ENCODE results near the gene C11orf16.
A peak's percentile ranks its signal among the peaks of the same experiment; 100 is the strongest.
"Not testable (repeated sequence)": the region's sequence is repeated elsewhere in the genome, so short reads cannot be mapped to it uniquely, and the experiment has no call there.

Gene C11orf16, protein sequence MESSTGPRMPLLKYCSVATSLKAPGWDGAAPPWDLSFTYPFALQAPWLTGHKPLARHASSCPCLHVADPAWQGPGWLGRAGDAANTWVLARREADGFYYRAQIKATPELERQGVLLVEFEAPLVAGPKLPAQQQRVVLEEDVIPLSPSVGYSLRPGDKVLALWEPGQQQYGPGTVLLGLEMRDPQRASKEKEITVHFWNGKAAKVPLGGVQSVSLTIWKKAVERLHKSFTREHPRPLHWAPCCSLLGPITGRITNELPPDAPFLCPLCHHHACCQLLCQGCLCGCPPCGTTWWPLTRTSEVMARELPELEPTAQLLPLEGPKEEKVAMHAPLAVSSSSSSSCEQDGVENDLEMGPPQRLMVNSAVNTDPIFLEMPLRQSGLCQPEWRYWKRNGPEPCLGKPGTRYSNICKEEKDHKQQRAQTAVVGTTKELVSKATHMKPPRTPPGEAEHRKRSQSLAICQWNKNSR

DNA sequence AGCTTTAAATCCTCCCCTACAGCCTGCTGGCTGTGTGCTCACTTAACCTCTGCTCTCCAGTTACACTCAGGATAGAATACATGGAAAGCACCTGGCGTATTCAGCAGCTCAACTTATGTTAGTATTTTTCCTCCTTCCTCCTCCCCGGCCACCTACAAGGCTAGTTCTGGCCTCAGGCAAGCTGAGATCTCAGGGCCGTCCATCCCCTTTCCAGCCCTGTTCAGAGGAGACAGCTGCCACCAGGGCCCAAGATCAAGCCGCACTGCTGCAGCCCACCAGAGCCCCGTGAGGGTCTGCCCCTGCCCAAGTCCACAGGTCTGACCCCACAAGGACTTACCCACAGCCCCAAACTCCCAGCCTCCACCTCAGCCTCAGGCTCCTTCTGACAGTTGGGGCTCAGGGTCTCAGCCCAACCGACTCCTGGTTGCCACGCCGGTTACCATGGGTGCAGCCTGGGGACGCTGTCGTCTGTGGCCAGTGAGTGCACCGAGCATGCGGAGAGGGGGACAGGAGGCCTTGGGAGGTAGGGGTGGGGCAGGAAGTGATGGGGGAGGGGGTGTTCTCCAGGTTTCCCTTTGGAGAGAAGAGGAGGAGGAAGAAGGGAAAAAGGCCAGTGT lies at the start of gene C11orf16:
Gene C11orf16 (minus strand): TSS at position 384 of the 617 bp plus-strand sequence. CDS start 639 bp downstream, outside the sequence.
- DNase-seq (ENCODE audit: low read depth in 2 of 2) = no peak

DNA sequence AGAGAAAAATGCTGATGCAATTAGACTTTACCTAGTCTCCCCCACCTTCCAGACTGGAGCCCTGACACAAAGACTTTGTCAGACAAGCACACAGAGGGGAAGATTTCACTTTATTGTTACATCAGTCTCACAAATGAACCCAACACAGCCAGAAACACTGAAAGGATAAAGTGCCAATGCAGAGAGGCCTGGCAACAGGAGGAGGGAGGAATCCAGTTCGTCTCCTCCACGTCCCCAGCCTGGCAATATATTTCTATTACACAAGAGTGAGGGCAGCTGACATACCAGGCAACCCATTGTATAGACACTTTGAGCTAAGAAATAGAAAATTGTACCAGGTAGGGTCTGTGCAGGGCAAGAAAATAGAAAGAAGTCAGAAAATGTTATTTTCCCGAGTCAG lies 47.7 kb upstream of the C11orf16 start:
- DNase-seq (ENCODE audit: low read depth in 2 of 2) = no peak

DNA sequence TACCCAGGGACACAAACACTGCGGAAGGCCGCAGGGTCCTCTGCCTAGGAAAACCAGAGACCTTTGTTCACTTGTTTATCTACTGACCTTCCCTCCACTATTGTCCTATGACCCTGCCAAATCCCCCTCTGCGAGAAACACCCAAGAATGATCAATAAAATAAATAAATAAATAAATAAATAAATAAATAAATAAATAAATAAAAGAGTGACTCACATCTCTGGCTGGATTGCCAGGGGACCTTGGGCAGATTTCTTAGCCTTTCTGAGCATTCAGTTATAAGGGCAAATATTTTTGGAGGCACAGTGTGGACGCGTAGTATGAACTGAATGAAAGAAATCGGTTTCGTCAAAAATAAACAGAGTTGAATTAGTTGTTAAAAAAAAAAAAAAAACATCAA lies 46.6 kb upstream of the C11orf16 start:
- DNase-seq (ENCODE audit: low read depth in 2 of 2) = not testable (repeated sequence)

DNA sequence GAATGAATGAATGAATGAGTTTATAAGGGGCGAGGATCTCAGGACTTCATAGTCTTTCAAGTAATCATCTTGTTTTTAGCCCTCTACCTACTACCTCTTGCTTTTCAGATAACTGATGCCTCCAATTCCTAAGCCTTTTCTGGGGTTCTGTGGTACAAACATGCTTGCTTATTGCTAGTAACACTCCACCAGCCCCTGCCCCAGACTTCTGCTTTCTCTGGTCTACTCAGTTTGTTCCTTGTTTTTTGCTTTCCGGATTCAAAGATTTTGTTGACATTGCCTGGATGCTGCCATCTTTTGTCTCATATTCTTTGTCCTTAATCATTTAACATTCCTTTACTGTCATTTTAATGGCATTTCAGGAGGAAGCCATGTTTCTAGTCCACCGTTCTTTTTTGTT lies 40.4 kb upstream of the C11orf16 start:
- DNase-seq (ENCODE audit: low read depth in 2 of 2) = no peak

DNA sequence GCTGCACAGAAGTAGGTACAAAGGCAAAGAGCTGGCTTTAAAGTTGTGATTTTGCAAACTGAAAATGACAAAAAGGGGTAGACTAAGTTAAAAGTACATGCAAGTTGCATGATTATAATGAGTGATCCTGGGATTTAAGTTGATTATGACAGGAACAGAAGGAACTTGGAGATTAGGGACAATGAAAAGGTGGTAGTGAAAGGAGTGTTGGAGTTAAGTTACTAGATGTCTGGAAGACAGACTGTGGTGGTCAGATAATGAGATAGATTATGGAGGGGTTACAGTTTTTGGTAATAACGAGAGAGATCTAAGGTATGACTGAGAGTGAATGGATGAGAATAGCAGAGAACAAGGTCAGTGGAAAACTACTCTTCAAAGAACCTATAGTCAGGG lies 39.2 kb upstream of the C11orf16 start:
- no peak for DNase-seq (ENCODE audit: low read depth in 2 of 2)

DNA sequence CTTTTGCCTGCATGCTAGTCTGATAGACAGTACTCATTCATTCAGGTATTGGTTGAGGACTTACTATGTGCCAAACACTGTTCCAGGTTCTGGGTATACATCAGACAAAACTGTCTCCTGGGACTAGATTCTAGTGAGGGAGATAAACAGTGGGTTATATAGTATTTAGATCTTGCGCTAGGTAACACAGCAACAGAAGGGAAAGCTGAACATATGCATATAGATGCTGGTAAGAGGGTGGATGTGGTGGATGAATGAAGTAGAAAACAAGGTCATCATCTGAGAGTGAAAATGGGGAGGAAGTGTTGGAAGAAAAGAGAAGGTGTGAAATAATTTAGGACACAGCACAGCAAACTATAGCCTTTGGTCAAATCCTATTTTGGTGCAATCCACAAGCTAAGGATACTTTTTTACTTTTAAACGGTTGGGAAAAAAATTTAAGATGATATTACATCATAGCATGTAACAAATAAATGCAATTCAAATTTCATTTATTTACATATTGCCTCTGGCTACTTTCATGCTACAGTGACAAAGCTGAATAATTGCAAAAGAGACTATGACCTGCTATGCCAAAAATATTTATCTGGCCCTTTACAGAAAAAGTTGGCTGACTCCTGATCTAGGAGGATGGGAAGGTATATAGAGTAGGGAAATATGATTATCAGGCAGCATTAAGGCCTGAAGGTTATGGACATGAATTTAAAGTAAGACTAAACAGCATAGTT lies 38.6 kb upstream of the C11orf16 start:
- DNase-seq (ENCODE audit: low read depth in 2 of 2) = no peak

DNA sequence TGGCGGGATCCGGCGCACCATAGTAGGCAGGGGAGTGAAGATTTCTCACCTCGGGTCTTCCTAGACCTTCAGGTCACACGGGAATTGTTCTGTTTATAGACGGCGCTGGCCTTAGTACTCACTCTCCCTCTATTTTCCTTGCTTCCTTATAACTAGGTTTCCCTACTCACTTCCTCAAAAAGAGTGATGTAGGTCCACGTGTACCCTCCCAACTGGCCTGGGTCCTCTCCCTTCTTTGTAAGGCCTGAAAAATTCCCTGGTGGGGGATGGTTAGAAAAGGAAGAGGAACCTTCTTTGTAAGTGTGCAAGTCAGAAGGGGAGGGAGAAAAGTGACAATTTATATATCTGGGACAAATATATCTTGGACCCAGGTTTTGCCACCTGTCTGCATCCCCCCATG lies 34.4 kb upstream of the C11orf16 start:
- DNase-seq (ENCODE audit: low read depth in 2 of 2) = no peak

DNA sequence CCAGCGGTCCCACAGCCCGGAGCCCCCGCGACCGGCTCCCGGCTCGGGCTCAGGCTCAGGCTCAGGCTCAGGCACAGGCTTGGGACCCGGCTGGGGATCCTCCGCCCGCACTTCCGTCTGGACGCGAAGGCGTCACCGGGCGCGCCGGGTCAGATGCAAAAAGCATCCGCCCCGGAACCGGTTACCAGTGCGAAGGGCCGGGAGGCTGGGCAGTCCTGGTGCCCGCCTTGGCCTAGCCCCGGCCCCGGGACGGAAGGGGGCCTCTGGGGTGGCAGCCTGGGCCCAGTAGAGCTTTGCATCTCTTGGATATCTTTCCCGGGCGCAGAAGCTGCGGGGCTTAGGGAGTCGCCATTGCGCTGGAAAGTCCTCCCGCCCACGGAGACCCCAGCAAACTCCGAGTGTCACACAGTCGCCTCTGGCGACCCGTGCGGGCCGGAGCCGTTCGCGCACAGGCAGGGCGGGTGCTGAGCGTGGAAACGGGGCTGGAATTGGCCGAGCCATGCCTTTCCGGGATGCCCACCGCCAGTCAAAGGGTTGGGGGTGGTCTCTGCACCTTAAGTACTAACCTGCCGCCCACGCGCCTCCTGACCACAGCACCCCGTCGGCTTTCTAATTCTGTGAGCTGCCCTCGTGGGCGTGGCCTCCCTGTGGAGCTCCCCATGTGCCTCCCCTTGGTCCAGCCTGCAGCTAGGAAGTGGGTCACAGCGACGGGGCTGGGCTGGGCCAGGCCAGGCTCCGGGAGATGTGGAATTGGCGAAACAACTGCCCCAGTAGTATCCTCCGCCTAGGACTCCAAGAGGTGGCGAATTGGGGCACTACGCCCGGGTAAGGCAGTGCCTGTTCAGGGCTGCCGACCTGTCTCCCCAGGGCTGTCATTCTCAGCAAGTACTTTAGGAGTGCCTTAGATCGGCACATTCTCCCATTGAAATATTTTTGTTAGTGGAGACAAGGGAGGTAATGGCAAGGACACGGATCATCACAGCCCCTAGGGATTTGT lies 31.9 kb upstream of the C11orf16 start, which contains the start of gene TMEM9B:
Gene TMEM9B (minus strand): TSS at position 119 of the 997 bp plus-strand sequence. CDS start 129 bp downstream, outside the sequence.
- peak; percentile 81 to 82 for DNase-seq (ENCODE audit: low read depth in 2 of 2)

DNA sequence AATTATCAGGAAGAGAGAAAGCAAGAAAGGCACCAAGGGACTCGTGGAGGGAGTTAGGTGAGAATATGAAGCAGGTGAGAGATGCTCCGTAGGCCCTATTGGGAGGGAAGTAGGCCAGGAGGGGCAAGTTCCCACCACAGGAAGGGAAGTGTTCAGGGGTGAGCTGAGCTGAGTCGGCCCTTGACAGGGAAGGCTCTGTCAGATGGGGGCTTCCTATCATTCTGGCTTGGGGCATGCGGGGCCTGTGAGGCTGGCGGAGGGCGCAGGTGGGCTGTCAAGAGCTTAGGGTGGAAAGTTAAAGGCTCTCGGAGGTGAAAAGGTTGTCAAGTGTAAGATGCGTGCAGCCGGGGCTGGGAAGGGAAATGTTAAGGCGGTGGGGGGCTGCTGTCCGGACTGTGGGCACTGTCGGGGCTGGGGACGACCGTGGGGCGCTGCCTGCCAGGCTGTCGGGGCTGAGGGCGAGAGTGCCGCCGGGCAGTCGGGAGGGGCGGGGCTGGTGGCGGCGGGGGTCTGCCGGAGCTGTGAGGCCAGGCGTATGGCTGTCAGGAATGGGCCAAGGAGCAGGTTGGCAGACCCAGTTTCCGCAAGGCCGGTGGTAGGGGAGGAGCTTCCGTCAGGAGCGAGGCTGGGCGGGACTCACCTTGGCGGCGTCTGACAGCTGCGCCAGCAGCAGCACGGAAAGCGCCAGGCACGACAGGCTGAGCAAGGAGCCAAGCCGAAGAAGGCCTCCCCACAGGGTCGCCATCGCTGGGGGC lies 31.0 kb upstream of the C11orf16 start:
- peak; percentile 66 to 68 for DNase-seq (ENCODE audit: low read depth in 2 of 2)

DNA sequence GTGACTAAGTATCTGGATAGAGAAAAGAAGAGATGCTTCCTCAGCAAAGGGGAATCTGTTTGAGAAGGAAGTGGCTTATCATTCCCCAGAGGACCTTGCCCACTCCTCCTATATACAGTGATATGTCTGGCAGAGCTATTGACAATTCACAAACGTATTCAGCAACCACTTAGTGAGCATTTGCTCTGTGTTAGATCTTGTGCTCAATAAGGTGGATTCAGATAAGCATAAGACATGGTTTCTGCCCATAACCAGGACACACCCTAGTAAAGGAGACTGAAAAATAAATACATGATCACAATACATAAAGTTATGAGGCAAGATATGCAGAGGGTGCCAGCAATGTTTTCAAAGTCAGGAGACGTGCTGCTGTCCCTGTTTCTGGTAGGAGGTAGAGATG lies 30.1 kb upstream of the C11orf16 start:
- DNase-seq (ENCODE audit: low read depth in 2 of 2) = no peak

DNA sequence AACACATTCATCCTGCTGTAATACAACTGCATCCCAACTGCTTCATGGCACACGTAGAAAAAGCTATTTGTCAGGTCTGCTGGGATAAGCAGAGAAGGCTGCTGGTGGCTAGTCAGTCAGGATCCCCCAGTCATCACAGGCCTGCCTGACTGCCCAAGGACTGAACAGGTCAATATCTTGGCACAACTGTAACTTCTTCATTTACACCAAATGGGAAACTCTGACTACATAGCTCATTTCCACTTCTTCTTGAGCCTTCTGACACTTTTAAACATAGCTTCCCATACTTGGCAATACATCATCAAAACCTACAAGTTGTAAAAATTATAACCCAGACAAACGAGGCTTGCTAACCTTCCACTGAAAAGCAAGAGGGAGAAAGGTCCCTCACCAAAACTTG lies 28.7 kb upstream of the C11orf16 start:
- no peak for DNase-seq (ENCODE audit: low read depth in 2 of 2)

DNA sequence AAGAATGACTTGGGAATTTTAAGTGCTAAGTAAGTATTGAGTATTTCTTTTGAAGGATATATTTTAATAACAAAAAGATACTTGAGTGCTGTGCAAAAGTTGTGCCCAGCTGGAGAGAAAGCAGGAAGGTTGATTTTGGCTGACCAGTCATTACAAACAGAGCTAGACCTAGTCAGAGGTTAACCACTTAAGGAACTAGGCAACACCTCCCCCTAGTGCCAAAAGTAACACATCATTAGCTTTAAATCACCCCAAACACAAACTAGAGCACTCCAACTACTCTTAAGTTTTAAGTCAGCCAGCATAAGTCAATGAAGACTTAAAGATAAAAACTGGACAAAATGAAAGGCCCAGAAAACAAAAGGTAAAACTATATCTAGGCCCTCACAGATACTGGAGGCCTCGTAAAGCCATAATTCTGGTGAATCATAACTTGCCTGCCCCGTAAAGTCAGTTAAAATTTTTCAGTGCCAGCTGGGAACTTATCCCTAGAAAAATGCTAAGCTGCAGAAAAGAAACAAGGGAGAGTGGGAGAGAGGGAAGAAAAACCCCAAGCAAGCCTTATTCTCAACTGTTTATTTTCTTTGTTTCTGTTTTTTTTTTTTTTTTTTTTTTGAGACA lies 26.9 kb upstream of the C11orf16 start:
- no peak for DNase-seq (ENCODE audit: low read depth in 2 of 2)

DNA sequence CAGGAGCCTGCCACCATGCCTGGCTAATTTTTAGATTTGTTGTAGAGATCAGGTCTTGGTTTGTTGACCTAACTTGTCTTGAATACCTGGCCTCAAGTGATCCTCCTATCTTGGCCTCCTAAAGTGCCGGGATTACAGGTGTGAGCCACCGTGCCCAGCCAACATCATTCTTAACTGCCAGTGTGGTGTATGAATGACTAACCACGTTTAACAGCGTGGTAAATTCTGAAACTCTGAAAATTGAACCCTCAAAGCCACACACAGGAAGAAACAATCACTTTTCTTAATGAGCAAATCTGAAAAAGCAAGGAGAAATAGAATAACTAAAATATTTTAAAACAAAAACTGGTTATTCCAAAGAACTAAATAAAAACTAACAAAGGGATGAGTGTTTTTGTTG lies 24.1 kb upstream of the C11orf16 start:
- no peak for DNase-seq (ENCODE audit: low read depth in 2 of 2)

DNA sequence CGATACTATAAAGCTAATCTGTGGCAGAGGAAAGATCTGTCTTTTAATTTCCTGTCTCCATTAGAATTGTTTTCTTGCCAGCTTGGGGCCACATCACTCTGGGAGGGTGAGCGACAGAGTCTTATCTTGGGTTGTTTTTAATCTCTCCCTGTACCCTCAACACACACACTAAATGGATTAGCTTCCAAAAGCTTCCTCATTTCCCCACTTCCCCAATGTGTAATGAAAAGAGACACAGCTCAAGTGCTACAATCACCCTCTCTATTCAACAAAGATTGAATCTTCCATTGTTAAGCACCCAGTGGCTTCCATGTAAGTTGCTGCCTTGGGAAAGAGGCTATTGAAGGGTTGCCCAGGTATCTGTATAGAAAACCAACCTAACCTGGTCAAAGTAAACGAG lies 16.1 kb upstream of the C11orf16 start:
- no peak for DNase-seq (ENCODE audit: low read depth in 2 of 2)

DNA sequence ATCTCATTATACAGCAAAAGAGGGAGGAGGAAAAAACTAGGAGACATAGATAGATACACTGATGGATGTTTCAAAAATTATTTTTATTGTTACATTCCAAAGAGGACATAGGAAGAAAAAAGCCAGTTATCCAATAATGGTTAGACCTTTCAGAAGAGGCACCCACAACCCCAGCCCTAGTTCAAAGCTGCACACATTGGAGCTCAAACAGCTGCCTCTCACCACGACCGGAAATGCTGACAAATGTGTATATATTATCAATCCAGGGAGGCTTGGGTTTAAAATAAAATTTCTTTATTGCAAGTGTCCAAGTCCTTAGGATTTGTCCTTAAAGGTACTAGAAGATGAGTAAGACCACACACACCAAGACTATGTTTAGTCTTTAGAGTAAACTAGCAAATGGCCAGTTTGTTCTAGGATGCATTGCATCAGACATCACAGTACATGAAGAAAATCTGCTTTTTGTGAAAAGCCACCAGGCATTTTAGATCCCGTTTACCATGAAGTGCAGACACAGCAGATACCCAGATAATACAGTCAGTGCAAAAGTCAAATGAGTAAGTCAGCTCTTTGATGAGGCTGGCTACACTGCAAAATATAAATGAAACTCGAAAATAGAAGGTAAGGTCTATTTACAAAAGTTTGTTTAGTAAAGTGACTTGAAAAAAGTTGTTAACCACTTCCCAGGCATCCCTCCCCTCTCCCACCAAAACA lies 14.6 kb upstream of the C11orf16 start:
- DNase-seq (ENCODE audit: low read depth in 2 of 2) = no peak

DNA sequence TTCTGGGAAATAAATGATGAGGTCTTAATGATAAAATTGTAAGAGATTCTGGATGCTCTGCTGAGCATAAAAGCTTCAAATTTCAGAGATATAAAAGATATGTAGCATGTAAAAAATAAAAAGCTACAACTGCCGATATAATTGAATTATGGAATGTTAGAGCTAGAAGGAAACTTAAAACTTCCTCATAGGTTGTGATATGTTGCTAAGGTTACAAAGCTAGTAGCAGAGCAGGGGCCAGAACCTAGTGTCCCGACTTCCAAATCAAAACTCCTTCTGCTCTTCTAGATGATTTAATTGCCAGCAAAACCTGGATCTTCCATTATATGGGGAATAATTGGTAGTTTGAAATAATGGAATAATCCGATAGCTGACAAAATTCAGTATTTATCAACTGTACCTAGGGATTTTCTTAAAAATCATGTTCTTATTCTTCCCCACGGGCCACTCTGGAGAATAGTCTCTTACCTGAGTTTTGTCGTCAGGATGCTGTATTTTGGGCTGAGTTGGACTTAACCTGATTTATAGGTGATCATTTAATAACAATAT lies 9.8 kb upstream of the C11orf16 start, which contains the start of gene ASCL3:
Gene ASCL3 (minus strand): TSS at position 499 of the 549 bp plus-strand sequence. CDS start 4,855 bp downstream, outside the sequence.
- DNase-seq (ENCODE audit: low read depth in 2 of 2) = no peak

DNA sequence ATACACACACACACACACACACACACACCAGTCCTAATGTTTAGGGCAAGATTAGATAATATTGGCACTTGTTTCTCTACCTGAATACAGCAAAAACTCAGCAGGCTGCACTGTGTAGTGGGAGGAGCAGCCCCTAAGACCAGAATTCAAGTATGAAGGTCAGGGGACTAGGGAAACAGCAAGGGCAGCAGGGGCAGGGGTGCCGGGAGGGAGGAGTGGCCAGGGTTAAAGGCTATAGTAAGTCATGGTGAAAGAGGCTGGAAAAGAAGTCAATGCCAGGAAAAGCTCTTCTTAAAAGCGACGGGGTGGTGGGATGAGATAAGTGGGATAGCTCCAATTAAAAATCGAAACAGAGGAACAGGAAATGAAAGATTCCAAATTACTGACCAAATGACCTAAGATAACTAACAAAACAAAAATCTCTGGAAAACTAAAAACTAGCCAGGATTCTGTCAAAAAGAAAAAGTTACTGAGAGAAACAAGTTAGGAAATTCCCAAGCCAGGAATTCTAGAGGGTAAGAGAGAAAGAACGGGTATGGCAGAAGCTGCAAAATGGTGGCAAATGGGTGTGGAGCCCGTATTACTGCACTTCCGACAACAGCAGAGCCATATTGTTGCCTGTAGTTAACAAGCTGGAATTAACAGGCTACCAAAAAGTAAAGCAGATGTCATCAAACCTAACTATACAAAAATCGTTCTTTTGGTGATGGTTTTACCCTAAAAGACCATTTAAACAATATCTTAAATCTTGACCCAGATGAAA lies 8.8 kb upstream of the C11orf16 start:
- DNase-seq (ENCODE audit: low read depth in 2 of 2) = no peak

DNA sequence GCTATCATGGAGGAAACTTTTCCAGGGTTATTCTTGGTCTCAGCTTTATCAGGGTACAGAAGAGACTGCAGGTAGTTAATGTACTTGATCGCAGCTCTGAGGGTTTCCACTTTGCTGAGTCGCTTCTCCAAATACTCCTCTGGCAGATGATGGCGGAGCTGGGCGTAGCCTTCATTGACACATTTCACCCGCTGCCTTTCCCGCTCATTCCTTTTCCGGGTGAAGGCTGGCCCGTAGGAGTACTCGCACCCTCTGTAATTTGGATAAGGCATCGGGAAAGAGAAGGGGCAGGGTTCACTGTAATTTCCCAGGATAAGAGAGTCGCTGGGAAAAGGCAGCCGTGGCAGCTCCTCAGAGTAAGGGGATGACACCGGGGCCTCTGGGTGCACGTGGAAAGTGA lies 4.9 kb upstream of the C11orf16 start:
- no peak for DNase-seq (ENCODE audit: low read depth in 2 of 2)
